HG03442 (cell line): ENCODE data around the gene RAB9B.
"Not testable (repeated sequence)": the region's sequence is repeated elsewhere in the genome, so short reads cannot be mapped to it uniquely, and the experiment has no call there.

Experiments used
- ATAC-seq: cut with Tn5 transposase; IDR thresholded peaks from one replicate; pipeline ENCODE4 v1.9.1; 2021; ENCODE audit warnings: mild to moderate bottlenecking, moderate library complexity; ENCODE audit not compliant: unreplicated experiment

The RAB9B gene

DNA sequence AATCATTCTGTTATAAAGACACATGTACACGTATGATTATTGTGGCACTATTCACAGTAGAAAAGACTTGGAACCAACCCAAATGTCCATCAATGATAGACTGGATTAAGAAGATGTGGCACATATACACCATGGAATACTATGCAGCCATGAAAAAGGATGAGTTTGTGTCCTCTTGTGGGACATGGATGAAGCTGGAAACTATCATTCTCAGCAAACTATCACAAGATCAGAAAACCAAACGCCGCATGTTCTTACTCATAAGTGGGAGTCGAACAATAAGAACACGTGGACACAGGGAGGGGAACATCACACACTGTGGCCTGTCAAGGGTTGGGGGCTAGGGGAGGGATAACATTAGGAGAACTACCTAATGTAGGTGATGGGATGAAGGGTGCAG lies 15.0 kb downstream of the RAB9B start:
- ATAC-seq: not testable (repeated sequence)

DNA sequence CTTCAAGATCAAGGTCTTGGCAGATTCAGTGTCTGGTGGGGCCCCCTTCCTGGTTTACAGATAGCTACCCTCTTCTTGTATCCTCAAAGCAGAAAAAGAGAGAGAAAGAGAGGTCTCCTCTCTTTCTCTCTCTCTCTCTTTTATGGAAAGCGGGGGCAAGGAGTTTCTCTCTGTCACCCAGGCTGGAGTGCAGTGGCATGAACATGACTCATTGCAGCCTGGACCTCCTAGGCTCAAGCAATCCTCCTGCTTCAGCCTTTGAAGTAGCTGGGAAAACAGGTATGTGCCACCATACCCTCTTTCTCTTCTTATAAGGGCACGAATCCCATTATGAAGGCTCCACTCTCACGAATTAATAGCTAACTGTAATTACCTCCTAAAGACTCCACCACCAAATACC lies 20.2 kb downstream of the RAB9B start:
- no peak for ATAC-seq

DNA sequence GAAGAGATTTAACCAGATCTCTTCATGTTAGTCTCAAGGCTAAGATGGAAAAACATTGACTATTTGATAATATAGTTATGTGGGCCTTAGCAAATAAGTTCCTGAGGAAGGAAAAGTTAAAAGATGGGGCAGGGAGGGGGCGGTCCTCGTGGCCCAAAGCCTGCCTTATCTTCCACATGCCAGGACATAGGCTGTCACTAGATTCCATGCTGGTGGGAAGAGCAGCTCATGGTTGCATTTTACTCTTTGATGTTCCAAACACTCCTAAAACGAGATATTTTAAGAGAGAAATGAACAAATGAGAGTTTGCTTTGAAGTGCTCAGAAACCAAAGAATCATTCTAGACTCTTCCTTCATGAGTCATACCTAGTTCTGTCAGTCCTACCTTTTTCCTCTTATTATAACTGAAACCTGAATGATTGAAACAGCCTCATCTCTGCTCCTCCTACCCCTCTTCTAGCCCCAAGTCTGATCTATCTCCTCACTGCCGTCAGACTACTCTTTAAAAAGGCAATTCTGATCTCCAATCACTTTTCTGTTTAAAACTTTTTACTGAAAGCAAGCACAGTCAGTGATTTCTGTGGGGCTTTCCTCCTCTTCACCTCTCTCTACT lies 25.1 kb downstream of the RAB9B start:
- ATAC-seq: no peak

DNA sequence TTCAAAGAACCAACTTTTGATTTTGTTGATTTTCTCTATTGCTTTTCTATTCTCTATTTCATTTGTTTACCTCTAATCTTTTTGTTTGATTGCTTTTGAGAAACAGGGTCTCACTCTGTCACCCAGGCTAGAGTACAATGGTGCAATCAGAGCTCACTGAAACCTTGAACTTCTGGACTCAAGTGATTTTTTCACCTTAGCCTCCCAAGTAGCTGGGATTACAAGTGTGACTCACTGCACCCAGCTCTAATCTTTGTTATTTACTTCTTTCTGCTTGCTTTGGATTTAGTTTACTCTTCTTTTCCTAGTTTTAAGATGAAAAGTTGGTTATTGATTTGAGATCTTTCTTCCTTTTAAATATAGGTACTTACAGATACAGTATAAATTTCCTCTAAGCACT lies 26.2 kb downstream of the RAB9B start:
- ATAC-seq: no peak

DNA sequence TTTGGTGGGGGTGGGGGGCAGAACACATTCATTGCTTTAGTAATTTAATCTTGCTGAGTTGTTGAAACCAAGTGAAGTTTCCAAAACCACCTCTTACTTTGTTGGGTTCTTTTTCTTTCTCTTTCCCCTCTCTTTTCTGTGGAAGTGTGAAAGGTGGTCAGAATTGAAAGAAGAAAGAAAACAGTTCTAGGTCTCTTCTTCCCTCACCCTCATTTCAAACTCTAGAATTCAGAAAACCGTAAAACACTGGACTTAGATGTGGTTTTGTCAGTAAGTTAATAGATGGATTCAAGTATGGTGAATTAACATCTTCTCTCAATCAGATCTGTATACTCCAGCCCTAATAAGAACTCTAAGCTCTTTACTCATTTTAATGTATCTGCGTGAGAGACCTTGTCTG lies 31.7 kb downstream of the RAB9B start:
- no peak for ATAC-seq

DNA sequence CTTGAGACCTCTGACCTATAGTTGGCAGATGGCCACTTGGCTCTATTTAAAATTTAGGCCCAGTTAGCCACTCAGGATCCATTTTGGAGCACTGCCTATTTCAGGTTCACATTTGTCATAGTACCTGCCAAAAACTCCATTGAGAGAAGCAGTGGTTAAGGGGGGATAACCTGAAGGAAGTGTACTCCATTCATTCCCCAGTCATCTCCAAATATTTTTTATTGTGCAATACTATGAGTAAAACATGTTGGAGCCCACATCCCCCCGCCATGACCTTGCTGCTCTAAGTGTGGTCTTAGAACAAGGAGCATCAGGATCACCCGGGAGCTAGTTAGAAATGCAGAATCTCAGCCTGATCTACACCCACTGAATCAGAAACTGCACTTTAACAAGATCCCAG lies 34.4 kb downstream of the RAB9B start:
- ATAC-seq: no peak

DNA sequence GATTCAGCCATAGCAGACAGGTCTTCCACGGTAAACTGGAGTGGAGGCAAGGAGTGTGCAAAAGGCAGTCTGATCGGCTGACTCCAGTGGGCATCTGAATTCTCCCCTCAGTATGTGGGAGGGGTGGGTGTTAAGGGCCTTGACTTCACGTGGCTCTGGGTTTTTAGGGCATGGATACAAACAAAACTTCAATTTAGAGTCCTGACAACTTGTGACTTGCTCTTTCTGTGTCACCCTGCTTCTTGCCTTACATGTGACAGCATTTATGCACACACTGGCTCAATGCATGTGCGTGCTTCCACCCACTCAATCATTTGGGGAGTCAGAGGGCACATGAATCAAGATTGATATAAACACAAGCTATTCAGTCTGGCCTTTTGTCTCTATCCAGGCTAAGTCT lies 37.9 kb downstream of the RAB9B start:
- ATAC-seq: no peak

DNA sequence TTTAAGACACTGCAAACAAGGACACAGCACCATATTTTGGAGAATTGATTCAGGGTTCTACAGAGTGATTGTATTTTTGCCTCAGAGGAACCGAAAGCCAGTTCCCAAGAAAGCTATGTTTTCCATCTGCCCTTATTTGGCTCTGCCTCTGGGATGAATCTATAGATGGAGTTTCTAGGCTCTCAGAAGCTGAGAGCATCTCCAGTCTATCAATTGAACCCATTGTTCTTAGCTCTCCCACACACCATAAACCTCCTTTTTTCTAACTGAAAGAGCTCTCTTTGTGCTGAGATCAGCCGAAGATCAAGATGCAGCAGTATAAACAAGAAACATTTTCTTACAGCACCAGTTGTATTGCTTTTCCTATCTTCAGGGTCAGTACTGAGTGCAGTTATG lies 38.5 kb downstream of the RAB9B start:
- ATAC-seq: no peak

DNA sequence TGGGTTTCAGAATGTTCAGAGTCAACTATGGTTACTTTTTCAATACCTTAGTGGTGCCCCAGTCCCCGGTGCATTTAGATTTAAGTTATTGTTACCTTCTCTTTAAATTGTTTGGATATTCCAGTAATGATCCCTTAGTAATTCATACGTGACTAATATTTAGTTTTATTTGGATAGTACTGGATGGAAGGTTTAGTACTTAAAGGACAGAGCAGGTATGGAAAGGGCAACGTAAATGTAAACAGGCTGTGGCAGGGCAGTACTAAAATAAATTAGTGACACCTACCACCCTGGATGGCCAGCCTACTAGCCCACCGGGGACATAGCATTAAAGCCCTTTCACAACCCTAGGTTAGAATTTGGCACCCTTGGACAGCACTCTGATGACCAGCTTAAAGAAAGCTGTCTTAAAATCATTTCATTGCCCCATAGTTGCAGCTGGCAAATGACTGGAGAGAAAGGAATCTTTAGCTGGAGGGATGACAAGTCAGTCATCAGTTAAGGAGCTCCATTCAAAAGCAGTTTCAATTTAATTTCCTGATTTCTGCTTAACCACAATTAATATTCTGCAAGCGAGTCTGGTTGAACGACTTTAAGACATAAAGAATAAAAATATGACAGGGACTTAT lies 39.0 kb downstream of the RAB9B start:
- no peak for ATAC-seq

DNA sequence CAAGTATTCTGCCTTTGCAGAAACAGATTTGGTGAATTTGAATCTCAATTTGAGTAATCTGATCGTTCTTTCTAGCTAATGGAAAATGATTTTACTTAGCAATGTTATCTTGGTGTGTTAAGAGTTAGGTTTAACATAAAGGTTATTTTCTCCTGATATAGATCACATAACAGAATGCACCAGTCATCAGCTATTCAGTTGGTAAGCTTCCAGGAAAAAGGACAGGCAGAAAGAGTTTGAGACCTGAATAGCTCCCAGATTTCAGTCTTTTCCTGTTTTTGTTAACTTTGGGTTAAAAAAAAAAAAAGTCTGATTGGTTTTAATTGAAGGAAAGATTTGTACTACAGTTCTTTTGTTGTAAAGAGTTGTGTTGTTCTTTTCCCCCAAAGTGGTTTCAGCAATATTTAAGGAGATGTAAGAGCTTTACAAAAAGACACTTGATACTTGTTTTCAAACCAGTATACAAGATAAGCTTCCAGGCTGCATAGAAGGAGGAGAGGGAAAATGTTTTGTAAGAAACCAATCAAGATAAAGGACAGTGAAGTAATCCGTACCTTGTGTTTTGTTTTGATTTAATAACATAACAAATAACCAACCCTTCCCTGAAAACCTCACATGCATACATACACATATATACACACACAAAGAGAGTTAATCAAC lies 40.1 kb downstream of the RAB9B start:
- no peak for ATAC-seq

DNA sequence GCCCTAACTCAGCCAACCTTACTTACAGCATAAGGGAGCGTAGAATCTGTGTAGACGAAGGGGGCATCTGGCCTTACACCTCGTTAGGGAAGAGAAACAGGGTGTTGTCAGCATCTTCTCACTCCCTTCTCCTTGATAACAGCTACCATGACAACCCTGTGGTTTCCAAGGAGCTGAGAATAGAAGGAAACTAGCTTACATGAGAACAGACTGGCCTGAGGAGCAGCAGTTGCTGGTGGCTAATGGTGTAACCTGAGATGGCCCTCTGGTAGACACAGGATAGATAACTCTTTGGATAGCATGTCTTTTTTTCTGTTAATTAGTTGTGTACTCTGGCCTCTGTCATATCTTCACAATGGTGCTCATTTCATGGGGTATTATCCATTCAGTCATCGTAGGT lies 40.8 kb downstream of the RAB9B start:
- ATAC-seq: no peak

DNA sequence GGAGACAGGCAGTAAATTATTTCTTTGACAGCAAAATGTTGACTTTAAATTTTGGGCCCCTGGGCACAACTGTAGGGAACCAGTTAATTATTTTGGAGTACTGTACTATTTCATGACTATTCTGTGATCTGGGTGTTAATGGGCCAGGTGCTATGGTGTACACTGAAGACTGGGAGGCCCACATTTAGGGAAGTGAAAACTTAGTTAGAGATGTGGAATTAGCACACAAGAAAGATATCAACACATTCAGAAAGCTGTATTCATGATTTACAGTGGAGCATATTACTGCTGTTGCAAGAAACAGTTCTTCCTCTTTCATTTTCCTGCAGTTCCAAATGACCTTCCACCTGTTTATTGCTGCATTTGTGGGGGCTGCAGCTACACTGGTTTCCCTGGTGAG lies 43.1 kb downstream of the RAB9B start:
- ATAC-seq: no peak

DNA sequence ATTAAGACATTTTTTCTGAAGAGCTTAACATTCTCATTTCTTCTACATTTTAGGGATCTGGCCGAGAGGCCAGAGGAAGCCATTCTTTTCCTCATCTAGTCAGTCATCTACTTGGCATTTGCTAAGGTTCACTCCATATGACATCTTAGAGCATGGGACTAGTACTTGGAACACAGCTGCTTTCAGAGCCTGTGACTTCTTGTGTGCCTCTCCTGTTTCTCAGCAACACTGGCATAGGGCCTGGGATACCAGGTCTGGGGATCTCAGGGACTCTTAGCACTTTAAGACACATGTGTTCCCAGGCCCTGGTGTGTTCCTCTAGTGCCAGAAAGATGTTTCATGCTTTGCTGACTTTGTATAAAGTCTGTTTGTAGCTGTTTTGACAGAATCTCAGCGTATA lies 48.1 kb downstream of the RAB9B start:
- ATAC-seq: no peak

DNA sequence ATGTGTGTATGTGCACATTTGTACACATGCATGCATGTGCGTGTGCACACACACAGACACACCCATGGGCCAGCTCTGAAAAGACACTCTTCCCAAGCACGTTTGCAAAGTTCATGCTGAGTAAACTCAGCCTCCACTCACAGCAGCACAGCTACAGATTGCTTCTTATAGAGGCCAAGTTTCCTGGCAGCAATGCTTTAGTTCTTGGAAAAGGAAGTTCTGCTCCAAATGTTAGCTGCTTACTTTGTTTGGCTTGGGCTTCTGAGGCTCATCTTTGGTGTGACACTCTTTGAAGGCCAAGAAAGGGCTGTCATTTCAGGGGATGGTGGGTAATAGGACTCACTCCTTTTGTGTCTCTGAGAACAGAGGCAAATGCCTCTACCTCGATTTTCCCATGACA lies 48.9 kb downstream of the RAB9B start:
- ATAC-seq: no peak

DNA sequence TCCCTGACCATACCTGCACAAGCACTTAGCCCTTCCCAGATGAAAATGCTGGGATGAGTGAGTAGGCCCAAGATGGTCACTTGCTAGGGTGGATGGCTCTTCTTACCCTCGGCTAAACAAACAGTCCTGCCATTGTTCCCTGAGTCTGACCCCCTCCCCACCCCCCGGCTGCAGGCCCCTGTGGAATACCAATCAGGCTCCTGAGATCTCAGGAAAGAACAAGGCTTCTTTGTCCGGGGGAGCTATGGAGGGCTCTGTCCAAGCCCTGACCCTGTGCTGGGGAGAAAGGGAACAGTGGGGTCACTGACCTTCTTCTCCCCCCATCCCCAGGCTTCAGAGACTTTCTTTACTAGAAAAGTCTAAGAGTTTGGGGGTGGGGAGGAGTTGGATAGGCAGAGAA lies 49.4 kb downstream of the RAB9B start:
- no peak for ATAC-seq

DNA sequence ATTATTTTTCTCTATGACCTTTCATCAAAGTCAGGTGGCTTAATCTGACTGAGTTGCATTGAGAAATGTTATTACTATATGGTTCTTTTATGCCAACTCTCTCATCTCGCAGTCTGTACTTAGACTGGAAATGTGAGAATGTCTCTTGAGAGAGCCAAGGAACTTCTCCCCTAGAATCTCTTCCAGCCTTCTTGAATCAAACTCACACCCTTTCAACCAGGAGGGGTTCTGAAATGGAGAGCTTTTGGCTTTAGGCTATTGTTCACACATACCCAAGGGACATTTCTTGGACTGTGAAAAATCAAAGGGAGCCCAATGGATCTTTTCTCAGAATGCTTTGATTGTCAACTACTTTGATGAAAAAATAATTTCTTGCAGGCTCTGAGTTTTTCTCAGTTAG lies 50.4 kb downstream of the RAB9B start:
- ATAC-seq: no peak

DNA sequence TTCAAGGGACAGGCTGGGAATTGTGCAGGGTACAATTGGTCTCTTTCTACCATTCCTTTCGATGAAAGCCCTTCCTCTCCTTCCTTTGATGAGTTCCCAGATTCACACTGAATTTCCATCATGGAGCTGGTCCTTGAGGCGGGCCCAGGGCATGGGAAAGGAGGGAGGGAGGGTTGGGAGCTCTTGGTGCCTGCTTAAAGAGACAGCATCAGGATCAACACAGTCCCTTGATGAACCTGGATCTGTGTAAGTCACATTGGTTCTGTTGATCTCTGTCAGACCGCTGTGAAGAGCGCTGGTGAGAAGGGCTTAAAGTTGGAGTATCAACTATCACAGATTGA lies 51.0 kb downstream of the RAB9B start:
- ATAC-seq: no peak

DNA sequence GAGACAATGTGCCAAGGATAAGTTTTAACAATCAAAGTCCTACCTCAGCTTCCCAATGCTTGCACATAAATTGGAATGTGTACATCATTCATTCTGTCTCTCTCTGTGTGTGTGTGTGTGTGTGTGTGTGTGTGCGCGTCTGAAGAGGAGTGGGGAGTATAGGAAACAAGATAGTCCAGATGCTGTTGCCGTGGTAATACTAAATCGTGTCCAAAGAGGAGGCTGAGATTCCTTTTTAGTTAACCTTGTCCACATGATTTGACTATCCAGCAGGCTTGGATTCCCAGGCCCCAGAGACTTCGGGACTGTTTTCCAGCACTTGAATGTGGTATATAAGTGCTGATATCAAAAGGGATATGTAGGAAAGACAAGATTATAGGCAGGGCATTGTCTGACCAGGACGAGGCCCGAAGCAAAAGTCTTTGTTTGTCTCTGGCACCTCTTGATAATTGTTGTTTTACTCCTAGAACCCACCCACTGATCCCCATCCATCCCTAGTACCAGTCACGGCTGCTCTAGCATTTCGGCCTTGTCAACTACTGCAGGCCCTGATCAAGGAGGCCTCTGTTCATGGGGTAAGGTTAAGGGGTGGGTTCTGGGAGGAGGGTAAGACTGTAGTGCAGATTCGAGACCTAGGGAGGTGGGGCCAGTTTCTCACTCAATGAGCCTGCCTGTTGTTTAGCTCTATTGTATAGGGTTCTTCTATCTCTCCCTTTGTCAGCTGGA lies 51.6 kb downstream of the RAB9B start:
- no peak for ATAC-seq

DNA sequence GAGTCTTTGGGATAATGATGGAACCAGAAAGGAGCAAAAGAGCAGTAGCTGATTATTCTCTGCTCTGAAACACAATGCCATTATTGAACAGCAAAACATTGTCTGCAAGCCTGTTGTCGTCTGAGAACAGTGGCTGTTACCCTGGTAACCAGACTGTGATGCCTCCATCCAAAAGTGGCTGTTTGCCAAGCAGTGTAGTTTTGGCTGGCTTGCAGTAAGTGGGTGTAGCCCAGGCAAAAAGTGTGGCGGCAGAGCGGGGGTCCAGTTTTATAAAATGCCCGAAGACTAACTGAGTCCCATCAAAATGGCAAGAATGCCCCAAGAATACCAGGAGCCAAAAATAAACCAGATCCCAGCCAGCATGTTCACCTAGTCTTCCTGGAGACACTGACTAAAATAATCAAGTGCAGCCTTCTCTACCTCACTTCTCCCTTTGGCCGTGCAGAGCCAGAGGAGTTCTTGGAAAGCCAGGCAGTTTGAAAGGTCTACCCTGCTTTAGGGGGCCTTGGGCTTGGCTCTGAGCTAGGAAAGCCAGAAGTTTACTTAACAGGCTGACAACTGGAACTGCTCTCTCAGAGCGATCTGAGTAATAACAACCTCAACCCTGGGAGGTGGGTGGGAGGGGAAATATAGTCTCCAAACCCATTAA lies 52.8 kb downstream of the RAB9B start:
- ATAC-seq: no peak

DNA sequence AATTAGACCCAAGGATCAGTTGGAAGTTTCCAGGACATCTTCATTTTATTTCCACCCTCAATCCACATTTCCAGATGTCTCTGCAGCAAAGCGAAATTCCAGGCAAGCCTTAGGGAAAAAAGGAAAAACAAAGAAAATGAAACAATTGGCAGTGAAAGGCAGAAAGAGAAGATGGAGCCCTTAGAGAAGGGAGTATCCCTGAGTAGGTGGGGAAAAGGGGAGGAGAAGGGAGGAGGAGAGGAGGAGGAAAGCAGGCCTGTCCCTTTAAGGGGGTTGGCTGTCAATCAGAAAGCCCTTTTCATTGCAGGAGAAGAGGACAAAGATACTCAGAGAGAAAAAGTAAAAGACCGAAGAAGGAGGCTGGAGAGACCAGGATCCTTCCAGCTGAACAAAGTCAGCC lies 55.5 kb downstream of the RAB9B start, which contains the start of gene PLP1:
Gene PLP1, plus strand, starts transcription at position 295 of the 400 bp plus-strand sequence. CDS start 156 bp downstream, outside the sequence.
- ATAC-seq: no peak

DNA sequence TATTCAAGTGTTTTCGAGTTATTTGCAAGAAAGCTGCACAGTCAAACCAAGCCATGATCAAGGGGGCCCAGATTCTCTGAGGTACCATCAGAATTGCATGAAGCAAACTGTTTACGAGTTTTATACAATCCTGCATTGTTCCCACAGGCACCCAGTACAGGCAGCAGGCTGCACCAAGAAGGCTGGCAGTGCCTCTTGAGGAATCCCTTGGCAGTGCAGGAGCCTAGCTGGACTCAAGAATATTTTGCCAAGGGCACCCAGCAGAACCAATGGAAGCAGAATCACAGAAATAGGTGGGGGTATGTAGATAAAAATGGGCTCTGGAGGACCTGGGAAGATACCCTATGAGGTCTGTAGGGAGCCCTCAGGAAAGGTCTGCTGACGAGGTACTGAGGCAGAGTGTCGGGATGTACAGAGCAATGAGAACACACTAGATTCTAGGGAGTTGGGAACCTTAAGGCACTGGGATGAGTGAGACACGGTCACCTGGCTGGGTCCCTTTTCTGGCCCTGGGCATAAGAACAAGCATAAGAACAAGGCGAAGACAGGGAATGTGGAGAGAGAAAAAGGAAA lies 57.9 kb downstream of the RAB9B start:
- ATAC-seq: no peak
